IMR-90 (cell line): Measurements from ENCODE around the gene MATN3. TPM values are rescaled to one million over a fixed set of nuclear protein-coding genes. Genes with fewer than 3 reads are reported as not detected.
A peak's percentile ranks its signal among the peaks of the same experiment; 100 is the strongest.

ENCODE experiments used
- ATAC-seq: fragments of 200-7000 bp; cut with Tn5 transposase; 2 replicates; pipeline ENCODE4 v1.9.1; 2020; ENCODE audit warnings: low read depth, mild to moderate bottlenecking, moderate library complexity
- BruUV-seq: library from RNA; stranded (reverse); fragments of 400-500 nt; replicated peaks from 2 replicates; lab custom pipeline; 2021; lab: Mats Ljungman, UMichigan
- CTCF ChIA-PET: fragments of 300-600 bp; formaldehyde crosslinking; extraction: SDS; loops from one replicate; lab custom pipeline; 2021; ENCODE audit warnings: antibody characterized with exemption; lab: Yijun Ruan, JAX
- POLR2A ChIA-PET: fragments of 300-600 bp; sonication (Branson Sonifier 250); formaldehyde crosslinking; loops from one replicate; lab custom pipeline; 2022; ENCODE audit warnings: antibody characterized with exemption; ENCODE audit not compliant: unreplicated experiment; lab: Charles Lee
- DNase-seq: peaks from one replicate; pipeline ENCODE4 v3.0.0; 2013
- H2AFZ ChIP-seq: replicated peaks from 2 replicates; pipeline ENCODE3; 2013; ENCODE audit warnings: low read length, mild to moderate bottlenecking; ENCODE audit not compliant: poor library complexity
- H2AK5ac ChIP-seq: 2 replicates; pipeline ENCODE4 v1.6.1; 2013; ENCODE audit warnings: low read depth, low read length, inconsistent platforms
- H2AK9ac ChIP-seq: replicated peaks from 2 replicates; pipeline ENCODE3; 2013; ENCODE audit warnings: mild to moderate bottlenecking, low read depth, low read length, moderate library complexity; ENCODE audit not compliant: poor library complexity
- H2BK120ac ChIP-seq: 2 replicates; pipeline ENCODE4 v1.6.1; 2013; ENCODE audit warnings: low read depth, low read length, inconsistent platforms
- H2BK15ac ChIP-seq: 3 replicates; pipeline ENCODE4 v1.6.1; 2013; ENCODE audit warnings: low read depth, low read length, inconsistent platforms
- H2BK20ac ChIP-seq: 2 replicates; pipeline ENCODE4 v1.6.1; 2013; ENCODE audit warnings: low read depth, mild to moderate bottlenecking, inconsistent platforms, low read length, moderate library complexity
- H2BK5ac ChIP-seq: 2 replicates; pipeline ENCODE4 v1.6.1; 2013; ENCODE audit warnings: mild to moderate bottlenecking, low read depth, low read length, inconsistent platforms; ENCODE audit not compliant: poor library complexity, severe bottlenecking
- H3K14ac ChIP-seq: replicated peaks from 2 replicates; pipeline ENCODE4 v1.6.1; 2013; ENCODE audit warnings: low read depth, low read length, inconsistent platforms
- H3K18ac ChIP-seq: 2 replicates; pipeline ENCODE4 v1.6.1; 2013; ENCODE audit warnings: low read depth, low read length, control low read depth
- H3K23ac ChIP-seq: 2 replicates; pipeline ENCODE4 v1.6.1; 2013; ENCODE audit warnings: low read depth, low read length, inconsistent platforms
- H3K27ac ChIP-seq: 2 replicates; pipeline ENCODE4 v1.5.1; 2013; ENCODE audit warnings: mild to moderate bottlenecking, control low read depth, low read length; ENCODE audit not compliant: insufficient read depth
- H3K27me3 ChIP-seq: 2 replicates; pipeline ENCODE4 v1.6.1; 2013; ENCODE audit warnings: low read length; ENCODE audit not compliant: control insufficient read depth, insufficient read depth
- H3K36me3 ChIP-seq: 2 replicates; pipeline ENCODE4 v1.6.1; 2013; ENCODE audit warnings: low read length, mixed read lengths; ENCODE audit not compliant: control insufficient read depth, insufficient read depth
- H3K4ac ChIP-seq: 2 replicates; pipeline ENCODE4 v1.6.1; 2013; ENCODE audit warnings: low read depth, low read length, inconsistent platforms
- H3K4me1 ChIP-seq: 2 replicates; pipeline ENCODE4 v1.6.1; 2013; ENCODE audit warnings: low read length, mixed read lengths; ENCODE audit not compliant: control insufficient read depth, insufficient read depth
- H3K4me2 ChIP-seq: 2 replicates; pipeline ENCODE4 v1.6.1; 2013; ENCODE audit warnings: low read depth, mild to moderate bottlenecking, control low read depth, low read length, moderate library complexity
- H3K4me3 ChIP-seq: 2 replicates; pipeline ENCODE4 v1.5.1; 2013; ENCODE audit warnings: low read depth, mild to moderate bottlenecking, control low read depth, low read length, moderate library complexity; ENCODE audit not compliant: insufficient read depth
- H3K56ac ChIP-seq: 2 replicates; pipeline ENCODE4 v1.6.1; 2013; ENCODE audit warnings: low read length, inconsistent platforms; ENCODE audit not compliant: insufficient read depth; ENCODE audit errors: extremely low read depth
- H3K79me1 ChIP-seq, 2 experiments: 2 replicates each; pipeline ENCODE4 v1.6.1; 2013; ENCODE audit warnings: low read length in 2 of 2, inconsistent platforms in 1 of 2, low read depth in 1 of 2
- H3K9ac ChIP-seq: 2 replicates; pipeline ENCODE4 v1.6.1; 2013; ENCODE audit warnings: low read depth, low read length, control low read depth
- H3K9me1 ChIP-seq: 2 replicates; pipeline ENCODE4 v1.6.1; 2013; ENCODE audit warnings: low read length, inconsistent platforms; ENCODE audit not compliant: insufficient read depth
- H3K9me3 ChIP-seq: 2 replicates; pipeline ENCODE4 v1.6.1; 2013; ENCODE audit warnings: low read length; ENCODE audit not compliant: control insufficient read depth, insufficient read depth
- H4K20me1 ChIP-seq: 2 replicates; pipeline ENCODE4 v1.6.1; 2013; ENCODE audit warnings: low read length, inconsistent platforms; ENCODE audit not compliant: insufficient read depth
- H4K5ac ChIP-seq: 2 replicates; pipeline ENCODE4 v1.6.1; 2013; ENCODE audit warnings: mild to moderate bottlenecking, low read depth, low read length, control low read depth
- H4K8ac ChIP-seq, 2 experiments: 2 replicates each; pipeline ENCODE4 v1.6.1; 2013; ENCODE audit warnings: low read depth in 2 of 2, low read length in 2 of 2, control low read depth in 1 of 2, inconsistent platforms in 1 of 2
- H4K91ac ChIP-seq: 2 replicates; pipeline ENCODE4 v1.6.1; 2013; ENCODE audit warnings: low read depth, low read length, inconsistent platforms; ENCODE audit not compliant: insufficient read depth
- CEBPB ChIP-seq: IDR thresholded peaks from 2 replicates; pipeline ENCODE4 v1.6.1; 2012; ENCODE audit warnings: low read depth, low read length, improper control_type of control experiment
- CHD1 ChIP-seq: IDR thresholded peaks from 2 replicates; pipeline ENCODE4 v1.6.1; 2012; ENCODE audit warnings: low read depth, low read length, improper control_type of control experiment
- FOS ChIP-seq: fragments of 150-350 bp; IDR thresholded peaks from 2 replicates; pipeline ENCODE4 v1.6.1; 2016; ENCODE audit warnings: low read depth, low read length
- POLR2A ChIP-seq: IDR thresholded peaks from 2 replicates; pipeline ENCODE4 v1.6.1; 2012; ENCODE audit warnings: mild to moderate bottlenecking, low read depth, low read length
- WGBS, 2 experiments: methylation state at CpG; one replicate each; pipeline versions ENCODE4 v1.1.5 to v1.1.7; 2013; ENCODE audit warnings: missing lambda C conversion rate in 2 of 2; ENCODE audit not compliant: insufficient read length in 1 of 2; ENCODE audit errors: extremely low coverage in 2 of 2; 5-methylcytosine and 5-hydroxymethylcytosine counted together
- dilution Hi-C: fragments of 300-500 bp; cut with HindIII; formaldehyde crosslinking; loops from one replicate; pipeline ENCODE4 v1.14.3; 2018; ENCODE audit warnings: low sequenced_read_pairs; ENCODE audit not compliant: unreplicated experiment
- in situ Hi-C: fragments of 300-500 bp; cut with MboI; formaldehyde crosslinking; loops from 3 replicates; pipeline ENCODE4 v1.14.3; 2019; ENCODE audit warnings: low sequenced_read_pairs, inconsistent platforms, mixed read lengths
- intact Hi-C: fragments of 100-400 bp; cut with micrococcal nuclease; formaldehyde crosslinking; loops from 2 replicates; pipeline ENCODE4 v1.10.0; 2022
- polyA plus RNA-seq, 3 experiments: library from polyadenylated mRNA; depleted of rRNA; stranded (reverse); fragments of >200 nt; gene quantifications; 2 replicates each; pipeline ENCODE4 v1.2.3, GENCODE V29; 2012; ENCODE audit warnings: low replicate concordance in 1 of 3
- total RNA-seq: library from RNA; depleted of rRNA; stranded (reverse); fragments of >200 nt; gene quantifications from 2 replicates; pipeline ENCODE4 v1.2.3, GENCODE V29; 2012
- TF ChIP-seq, protein P1 (sequence below): fragments of 150-350 bp; IDR thresholded peaks from 2 replicates; pipeline ENCODE4 v1.6.1; 2016; ENCODE audit warnings: low read depth, mild to moderate bottlenecking, low read length, moderate library complexity, borderline replicate concordance

Gene MATN3
- total and polyA plus RNA-seq, 2 of the 4 experiments (the other 2 are of a cell fraction) = 0.90 to 3.0 TPM

DNA sequence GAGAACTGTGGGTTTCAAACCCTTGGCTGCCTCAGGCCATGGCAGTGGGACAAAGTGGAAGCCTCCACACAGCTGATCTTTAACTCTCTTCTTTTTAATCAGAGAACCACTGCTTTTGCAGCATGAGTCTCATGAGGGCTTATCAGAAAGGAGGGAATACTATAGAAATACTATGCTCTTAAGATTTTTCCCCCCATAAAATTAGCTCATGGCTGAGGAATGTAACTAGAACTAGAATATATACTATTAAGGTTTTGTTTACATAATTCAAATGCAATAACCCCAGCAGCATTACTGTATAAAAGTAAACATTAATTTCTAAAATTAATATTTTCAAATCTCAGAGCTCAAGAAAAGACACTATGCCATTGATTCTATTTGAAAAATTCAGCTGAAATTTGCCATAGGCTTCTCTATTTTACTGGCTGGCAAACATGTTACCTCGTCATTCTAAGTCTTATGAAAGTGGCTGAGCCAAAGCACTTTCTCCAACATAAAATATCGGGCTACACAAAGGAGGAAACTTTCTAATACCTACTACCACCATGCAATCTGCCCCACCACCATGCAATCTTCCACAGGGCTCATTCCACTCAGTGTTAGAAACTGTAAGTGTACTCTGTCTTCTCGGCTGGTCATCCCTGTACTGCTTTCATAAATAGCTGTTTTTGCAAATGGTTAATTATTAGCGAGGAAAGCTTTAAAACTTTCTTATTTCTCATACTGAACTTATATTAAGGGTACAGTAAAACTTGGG is 65.1 kb downstream of the MATN3 start:
- dilution Hi-C loops (no loop called here), intact Hi-C loops (loop anchor here (5.0 kb wide), 1 partner anchor 1170 kb away; no protein-coding TSS in a partner anchor), in situ Hi-C loops (no loop called here)
- H2BK20ac ChIP-seq = peak overlapping the region; percentile 46; the same call in 1 of the 2 replicates
- 0 out of 2 replicates have a peak overlapping the region, but pooled peaks have one; percentile 58 for H3K4me2 ChIP-seq
- ATAC-seq (peak; percentile 74), DNase-seq (peak; percentile 51)
- no TSS peak for BruUV-seq
- H3K36me3 ChIP-seq = peaks cover under 1% of the 10 kb centered on the region; the same call in 1 of the 2 replicates
- H2BK120ac ChIP-seq = no peak overlapping the region
- H3K9me3 ChIP-seq = no peaks in the 10 kb centered on the region
- H2BK5ac ChIP-seq = peak overlapping the region; percentile 58
- peak overlapping the region in 1 of 2 experiments; percentile 59; a peak in 1 of 4 replicates for H4K8ac ChIP-seq
- H3K56ac ChIP-seq = no peak overlapping the region
- H3K4me3 ChIP-seq = no peak overlapping the region
- H3K14ac ChIP-seq = peak overlapping the region; percentile 71; the same call in 1 of the 2 replicates
- CTCF ChIA-PET = interaction anchor here (0.7 to 1.3 kb wide), 2 partner anchors 9 to 18 kb away, joined by 3 to 4 read pairs; no protein-coding TSS in a partner anchor
- no peak overlapping the region for H2BK15ac ChIP-seq
- peak overlapping the region; percentile 88 for H3K18ac ChIP-seq
- H2AK9ac ChIP-seq = no peak overlapping the region
- peak overlapping the region; percentile 70 for H3K27ac ChIP-seq
- no peaks in the 10 kb centered on the region for H3K79me1 ChIP-seq
- POLR2A ChIA-PET = interaction anchor here (0.6 kb wide), 1 partner anchor 8 kb away, joined by 3 read pairs; no protein-coding TSS in a partner anchor
- H2AK5ac ChIP-seq = no peak overlapping the region
- H4K91ac ChIP-seq = peak overlapping the region; percentile 48; the same call in 1 of the 2 replicates
- no peaks in the 10 kb centered on the region for H3K27me3 ChIP-seq
- peak overlapping the region; percentile 63; the same call in 1 of the 2 replicates for H4K5ac ChIP-seq
- WGBS, 2 experiments = no CpG with 5 or more reads among the region's 4 CpGs
- H3K9me1 ChIP-seq = no peaks in the 10 kb centered on the region; the same call in 1 of the 2 replicates
- H3K23ac ChIP-seq = 0 out of 2 replicates have a peak overlapping the region, but pooled peaks have one; percentile 72
- TF ChIP-seq CHD1 (no peak), FOS (no peak), POLR2A (no peak), CEBPB (no peak)
- TF ChIP-seq, protein P1, sequence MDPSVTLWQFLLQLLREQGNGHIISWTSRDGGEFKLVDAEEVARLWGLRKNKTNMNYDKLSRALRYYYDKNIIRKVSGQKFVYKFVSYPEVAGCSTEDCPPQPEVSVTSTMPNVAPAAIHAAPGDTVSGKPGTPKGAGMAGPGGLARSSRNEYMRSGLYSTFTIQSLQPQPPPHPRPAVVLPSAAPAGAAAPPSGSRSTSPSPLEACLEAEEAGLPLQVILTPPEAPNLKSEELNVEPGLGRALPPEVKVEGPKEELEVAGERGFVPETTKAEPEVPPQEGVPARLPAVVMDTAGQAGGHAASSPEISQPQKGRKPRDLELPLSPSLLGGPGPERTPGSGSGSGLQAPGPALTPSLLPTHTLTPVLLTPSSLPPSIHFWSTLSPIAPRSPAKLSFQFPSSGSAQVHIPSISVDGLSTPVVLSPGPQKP = no peak
- H4K20me1 ChIP-seq = no peaks in the 10 kb centered on the region
- H3K4me1 ChIP-seq = peaks cover 5% of the 10 kb centered on the region
- H3K4ac ChIP-seq = peak overlapping the region; percentile 19; the same call in 1 of the 2 replicates
- H2AFZ ChIP-seq = no peak overlapping the region
- no peak overlapping the region for H3K9ac ChIP-seq
